ENCODE data around the gene TXNDC15.

The TXNDC15 gene

DNA sequence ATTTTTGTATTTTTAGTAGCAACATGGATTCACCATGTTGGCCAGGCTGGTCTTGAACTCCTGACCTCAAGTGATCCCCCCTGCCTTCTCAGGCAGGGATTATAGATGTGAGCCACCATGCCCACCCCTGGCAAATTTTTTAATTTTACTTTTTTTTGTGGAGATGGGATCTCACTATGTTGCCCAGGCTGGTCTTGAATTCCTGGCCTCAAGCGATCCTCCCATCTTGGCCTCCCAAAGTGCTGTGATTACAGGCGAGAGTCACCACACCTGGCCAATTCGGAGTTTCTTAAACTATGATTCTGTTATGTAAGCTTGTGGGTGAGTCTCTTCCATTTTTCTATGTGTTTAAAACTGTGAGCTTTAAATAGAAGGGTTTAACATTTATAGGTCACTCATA, 58.3 kb downstream of the TXNDC15 start:
- DNase-seq: no peak

DNA sequence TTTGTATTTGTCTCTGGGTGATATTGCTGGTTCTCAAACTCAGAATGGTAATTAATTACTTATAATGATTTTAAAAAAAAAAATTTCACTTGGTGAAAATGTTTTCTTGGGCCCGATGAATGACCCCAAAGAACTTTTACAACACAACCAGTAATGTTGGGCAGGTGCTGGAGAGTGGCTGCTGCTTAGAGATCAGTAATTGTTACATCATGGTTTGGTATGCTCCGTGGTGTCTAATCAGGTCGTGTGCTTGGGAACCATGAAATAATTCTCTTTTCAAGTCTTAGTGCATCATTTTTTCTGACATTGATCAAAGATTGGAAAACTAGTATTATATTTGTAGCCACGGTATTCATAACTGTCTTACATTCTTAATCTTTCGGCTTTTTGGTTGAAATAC, 60.0 kb downstream of the TXNDC15 start:
- no peak for DNase-seq

DNA sequence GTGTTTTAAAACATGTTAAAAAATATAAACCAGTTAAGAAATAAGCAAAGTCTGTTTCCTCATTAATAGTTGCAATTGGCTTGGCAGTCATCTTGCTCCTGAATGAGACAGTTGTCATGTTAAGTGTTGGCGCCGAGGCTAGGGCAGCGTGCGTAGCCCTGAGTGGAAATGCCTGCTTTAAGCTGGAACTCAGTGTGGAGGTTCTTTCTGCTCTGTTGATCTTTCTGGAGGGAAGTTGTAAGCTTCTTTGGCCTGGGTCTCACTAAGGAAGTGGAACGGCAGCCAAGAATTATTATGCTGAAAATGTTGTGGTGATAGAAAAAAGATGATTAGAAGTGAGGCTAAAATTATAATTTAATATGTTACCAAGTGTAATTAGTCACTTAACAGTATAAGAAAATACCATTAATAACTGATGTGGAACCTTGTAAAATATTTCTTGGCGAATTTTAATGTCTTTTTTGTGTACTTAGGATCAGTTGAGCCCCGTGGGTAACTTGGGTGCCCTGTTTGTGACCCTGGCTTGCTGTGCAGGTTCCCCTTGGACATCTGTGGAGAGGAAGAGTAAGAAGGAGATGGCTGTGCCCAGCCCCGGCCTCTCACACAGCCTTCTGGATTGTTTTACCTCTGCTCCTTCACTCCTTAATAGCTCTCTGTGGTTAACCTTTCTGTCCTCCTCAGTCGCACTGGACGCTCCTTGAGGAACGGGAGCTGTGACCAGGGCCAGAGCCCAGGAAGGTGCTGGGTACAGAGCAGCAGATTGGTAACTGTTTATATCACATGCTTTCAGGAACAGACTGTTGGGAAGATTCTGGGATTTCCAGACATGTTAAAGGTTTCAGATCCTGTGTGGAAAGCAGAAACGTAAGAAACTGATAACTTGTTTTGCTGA, 61.8 kb downstream of the TXNDC15 start:
- no peak for DNase-seq

DNA sequence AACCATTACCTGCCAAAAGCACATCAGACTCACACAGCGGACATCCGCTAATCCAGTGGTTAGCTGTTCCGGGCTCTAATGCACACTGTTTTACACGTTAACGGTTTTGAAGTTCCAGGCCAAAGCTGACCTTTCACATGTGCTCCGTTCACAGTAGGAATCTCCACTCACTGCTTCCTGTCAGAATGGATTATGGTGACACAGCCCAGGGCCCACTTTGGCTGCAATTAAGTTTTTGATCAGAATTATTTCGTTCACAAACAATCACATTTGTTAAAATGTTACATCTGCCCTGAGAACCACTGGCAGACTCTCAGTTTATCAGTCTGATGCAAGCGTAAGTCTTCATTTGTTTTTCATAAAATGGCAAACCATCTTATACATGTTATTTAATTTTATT, 63.4 kb downstream of the TXNDC15 start:
- DNase-seq: no peak

DNA sequence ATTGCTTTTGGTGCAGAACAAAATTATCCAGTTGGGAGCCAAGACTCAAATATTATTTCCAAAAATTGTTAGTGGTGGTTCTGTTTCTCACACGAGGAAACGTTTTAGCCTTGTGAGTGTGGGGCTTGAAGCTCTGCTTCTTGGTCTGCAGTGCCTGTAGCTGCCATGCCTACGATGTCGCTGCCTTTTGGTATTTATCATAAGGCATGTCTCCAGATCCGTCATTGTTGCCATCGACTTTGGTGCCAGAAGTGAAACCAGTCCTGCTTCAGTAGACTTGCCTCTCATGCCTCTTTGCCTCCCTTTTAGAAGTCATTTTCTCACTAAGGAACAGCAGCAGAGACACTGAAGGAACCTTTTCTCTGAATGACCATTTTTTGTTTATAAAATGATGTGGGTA, 63.9 kb downstream of the TXNDC15 start:
- DNase-seq: no peak

DNA sequence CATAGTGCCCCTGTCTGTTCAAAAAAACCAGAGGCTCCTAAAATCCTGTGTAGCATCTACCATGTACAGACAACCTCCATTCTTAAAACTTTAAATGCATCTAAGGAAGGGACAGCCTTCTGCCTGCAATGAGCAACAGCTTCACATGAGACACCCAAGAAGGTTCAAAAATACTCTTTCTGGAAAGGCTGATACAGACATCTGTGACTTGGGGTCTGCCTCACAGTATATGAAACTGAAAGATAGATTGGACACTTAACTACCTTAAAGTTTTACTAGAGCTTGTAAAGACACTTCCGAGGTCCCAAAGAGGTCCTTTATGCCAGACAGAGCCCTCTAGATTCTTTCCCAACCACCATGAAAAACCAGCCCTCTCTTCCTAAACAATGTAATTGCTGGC, 65.3 kb downstream of the TXNDC15 start:
- no peak for DNase-seq

DNA sequence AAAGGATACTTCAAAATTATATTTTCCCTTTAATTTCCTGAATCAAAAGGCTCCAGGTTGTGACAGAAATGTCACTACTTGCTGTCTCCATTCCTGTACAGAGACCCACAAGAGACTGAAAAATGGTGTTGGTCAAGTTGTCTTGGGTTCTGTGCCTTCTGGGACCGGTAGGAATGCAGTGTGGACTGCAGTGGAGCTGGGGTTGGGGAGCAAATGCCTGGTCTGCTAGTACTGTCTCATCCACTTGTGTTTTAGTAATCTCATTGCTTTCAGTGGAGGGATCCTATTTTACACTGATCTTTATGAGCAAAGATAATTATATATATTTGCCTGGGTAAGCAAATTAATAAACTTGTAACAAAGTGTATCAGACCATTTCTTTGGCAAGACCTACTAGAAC, 69.4 kb downstream of the TXNDC15 start:
- DNase-seq: no peak

DNA sequence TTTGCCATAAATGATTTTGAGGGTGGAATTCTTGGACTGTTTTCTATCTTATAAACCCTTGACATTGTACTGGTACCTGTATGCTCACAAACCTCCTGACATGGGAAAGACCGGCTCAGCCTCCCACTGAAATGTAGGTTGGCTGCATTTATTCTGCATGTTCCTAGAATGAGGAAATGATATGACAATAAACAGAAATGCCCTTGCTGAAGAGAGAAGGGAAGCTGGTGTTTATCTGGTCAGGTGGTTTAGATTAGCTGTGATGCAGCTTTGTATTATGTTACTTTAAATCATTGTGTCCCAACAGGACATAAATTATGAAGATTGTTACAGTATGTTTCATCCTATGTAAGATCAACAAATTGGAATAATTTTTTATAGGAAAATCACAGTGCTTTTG, 70.5 kb downstream of the TXNDC15 start:
- no peak for DNase-seq

DNA sequence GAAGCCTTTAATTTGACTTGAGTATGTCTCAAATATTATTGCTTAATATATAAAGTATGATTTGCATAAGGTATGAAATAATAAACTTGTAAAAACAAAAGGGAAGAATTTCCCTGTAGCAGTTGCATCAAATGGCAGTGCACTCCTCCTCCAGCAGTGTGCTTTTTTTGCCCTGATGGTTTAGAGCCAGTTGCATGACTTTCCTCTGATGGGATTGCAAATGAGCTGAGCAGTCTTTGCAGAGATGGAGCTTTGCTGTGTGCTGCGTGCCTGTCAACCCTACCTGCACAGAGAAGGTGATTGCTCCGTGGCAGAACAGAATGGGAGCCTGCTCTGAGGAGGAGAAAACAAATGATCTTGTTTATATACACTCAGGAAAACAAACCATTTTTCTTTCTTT, 70.9 kb downstream of the TXNDC15 start:
- DNase-seq: no peak

DNA sequence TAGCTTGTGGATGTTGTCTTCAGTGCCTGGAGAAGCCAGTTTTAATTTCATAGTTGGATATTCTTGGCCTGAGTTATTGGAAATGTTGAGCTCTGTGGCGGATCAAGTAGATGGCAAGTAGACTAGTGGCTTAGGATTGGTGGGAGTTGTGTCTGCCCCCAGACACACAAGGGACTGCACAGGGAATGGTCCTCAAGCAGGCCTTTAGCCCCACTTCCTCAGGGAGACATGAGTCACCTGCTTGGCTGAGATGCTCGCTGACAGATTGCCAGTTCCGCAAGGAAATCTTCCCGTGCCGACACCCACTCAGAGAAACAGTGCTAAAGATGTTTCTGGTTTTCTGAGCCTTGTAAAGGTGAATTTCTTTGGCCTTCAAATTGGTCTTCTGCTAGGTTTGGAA, 74.7 kb downstream of the TXNDC15 start:
- DNase-seq: no peak

DNA sequence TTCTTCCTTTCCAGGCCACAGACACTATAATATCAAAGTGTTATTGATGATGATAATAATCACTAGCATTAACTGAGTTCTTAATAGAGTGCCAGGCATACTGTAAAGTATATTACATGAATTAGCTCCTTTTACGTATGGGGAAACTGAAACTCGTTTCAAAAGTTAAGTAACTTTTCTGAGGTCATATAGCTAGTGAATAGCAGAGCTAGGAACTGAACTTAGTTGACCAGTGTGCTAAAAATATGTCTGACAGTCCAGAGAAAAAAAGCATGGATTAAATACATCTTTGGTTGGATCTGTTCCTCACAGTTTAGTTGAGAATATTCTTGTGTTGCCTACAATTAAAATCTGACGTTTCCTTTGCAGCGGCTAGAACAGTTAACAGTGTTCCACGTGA, 75.1 kb downstream of the TXNDC15 start:
- DNase-seq: no peak

Data from CD4-positive, alpha-beta T cell treated with Interleukin-17A for 4 hours (primary cell).